Adrenal gland (tissue), 5 donors: ENCODE data around the gene AMFR.

Source experiments
- POLR2A ChIP-seq, 2 donors: fragments of 450-650 bp; IDR thresholded peaks; one replicate each; pipeline ENCODE4 v1.6.1; 2017; ENCODE audit warnings: antibody characterized with exemption in 2 of 2, mild to moderate bottlenecking in 2 of 2, moderate library complexity in 1 of 2
- TF ChIP-seq, protein P1 (sequence below), 6 experiments: fragments of 450-650 bp in 4 of 6; fragments of 200-600 bp in 2 of 6; sonication (generic) in 1 of 6; IDR thresholded peaks; 1 replicate in 5 of 6; 2 replicates in 1 of 6; pipeline versions ENCODE4 v1.5.1 to v1.8.0; 2016 to 2021; ENCODE audit warnings: antibody characterized with exemption in 6 of 6, mild to moderate bottlenecking in 2 of 6, moderate library complexity in 1 of 6
- donor health status: DM: no; HTN: no; CAD: no.

GRCh38 chr16:56470666-56471065 lies 45.3 kb upstream of the AMFR start:
- TF ChIP-seq, protein P1, sequence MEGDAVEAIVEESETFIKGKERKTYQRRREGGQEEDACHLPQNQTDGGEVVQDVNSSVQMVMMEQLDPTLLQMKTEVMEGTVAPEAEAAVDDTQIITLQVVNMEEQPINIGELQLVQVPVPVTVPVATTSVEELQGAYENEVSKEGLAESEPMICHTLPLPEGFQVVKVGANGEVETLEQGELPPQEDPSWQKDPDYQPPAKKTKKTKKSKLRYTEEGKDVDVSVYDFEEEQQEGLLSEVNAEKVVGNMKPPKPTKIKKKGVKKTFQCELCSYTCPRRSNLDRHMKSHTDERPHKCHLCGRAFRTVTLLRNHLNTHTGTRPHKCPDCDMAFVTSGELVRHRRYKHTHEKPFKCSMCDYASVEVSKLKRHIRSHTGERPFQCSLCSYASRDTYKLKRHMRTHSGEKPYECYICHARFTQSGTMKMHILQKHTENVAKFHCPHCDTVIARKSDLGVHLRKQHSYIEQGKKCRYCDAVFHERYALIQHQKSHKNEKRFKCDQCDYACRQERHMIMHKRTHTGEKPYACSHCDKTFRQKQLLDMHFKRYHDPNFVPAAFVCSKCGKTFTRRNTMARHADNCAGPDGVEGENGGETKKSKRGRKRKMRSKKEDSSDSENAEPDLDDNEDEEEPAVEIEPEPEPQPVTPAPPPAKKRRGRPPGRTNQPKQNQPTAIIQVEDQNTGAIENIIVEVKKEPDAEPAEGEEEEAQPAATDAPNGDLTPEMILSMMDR (IDR thresholded peaks at IDR 0.05), result no peak
- TF ChIP-seq POLR2A (IDR thresholded peaks at IDR 0.05), result no peak
